A549 treated with AZD9567 at 1 μM for 4 hours (cell line): Measurements from ENCODE around the gene SRPK2. TPM values are rescaled to one million over a fixed set of nuclear protein-coding genes. Genes with fewer than 3 reads are reported as not detected.

Experiments used
- total RNA-seq: library from RNA; stranded (reverse); fragments of 200-300 nt; extraction: Qiagen RNA extraction; gene quantifications from 5 replicates; pipeline ENCODE4 v1.2.3, GENCODE V29; 2022; ENCODE audit not compliant: insufficient read depth

SRPK2 gene
- 29.9 to 36.5 TPM (median 35.4 TPM) in 5 replicates for total RNA-seq

DNA sequence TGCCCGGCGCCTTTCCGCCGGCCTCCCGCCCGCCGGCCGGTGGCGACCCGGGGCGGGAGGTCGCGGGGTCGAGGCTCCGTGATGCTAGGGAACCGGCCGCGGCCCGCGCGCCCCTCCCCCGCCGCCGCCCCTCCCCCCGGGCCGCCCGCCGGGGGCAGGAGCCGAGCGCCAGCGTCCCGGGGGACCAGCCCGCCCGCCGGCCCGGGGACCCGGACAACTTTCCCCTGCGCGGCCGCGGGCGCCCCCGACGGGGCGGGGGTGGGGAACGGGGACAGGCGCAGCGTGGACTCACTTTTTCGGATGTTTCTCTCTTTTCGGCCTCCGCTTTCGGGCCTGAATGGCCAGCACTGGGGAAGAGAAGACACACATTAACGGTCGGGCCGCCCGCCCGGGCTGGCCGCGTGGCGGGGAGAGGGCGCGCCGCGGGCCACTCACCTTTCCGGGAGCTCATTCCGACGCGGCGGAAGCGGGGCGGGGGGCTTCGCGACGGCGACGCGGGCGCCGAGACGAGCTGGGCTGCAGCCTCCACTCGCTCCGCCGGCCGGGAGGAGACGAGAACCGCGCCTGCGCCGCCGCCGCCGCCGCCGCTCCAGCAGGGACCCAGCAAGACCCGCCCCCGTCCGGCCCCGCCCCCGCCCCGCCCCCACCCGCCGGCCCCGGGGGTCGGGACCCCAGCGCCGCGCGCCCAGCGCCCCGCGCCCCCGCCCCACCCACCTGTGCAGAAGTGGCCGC is at the start of gene SRPK2:
SRPK2 (minus strand) TSS at position 566 of the 732 bp plus-strand sequence.

Other genes with a start within 250 kb of the SRPK2 start
- 26.0 to 28.9 TPM (median 27.7 TPM) in 5 replicates for gene PUS7, start 133.3 kb upstream of the SRPK2 start, total RNA-seq
- gene RINT1, start 143.3 kb upstream of the SRPK2 start, total RNA-seq: 13.7 to 16.7 TPM (median 15.0 TPM) in 5 replicates
- gene EFCAB10, start 192.6 kb upstream of the SRPK2 start, total RNA-seq: 2.5 to 2.8 TPM (median 2.6 TPM) in 4 of 5 replicates, not detected in the other